HepG2 (cell line): ENCODE data around the gene FTL. TPM values are rescaled to one million over a fixed set of nuclear protein-coding genes. Genes with fewer than 3 reads are reported as not detected.
A peak's percentile ranks its signal among the peaks of the same experiment; 100 is the strongest.

ENCODE experiments used
- ETV5 ChIP-seq: IDR thresholded peaks from 2 replicates; pipeline ENCODE4 v1.6.1; 2018; ENCODE audit warnings: missing biosample characterization, missing genetic modification reagents, inconsistent platforms, borderline replicate concordance
- GABPB1 ChIP-seq: IDR thresholded peaks from 2 replicates; pipeline ENCODE4 v1.6.1; 2016; ENCODE audit warnings: mild to moderate bottlenecking, missing genetic modification reagents, moderate library complexity, missing compliant biosample characterization
- ISL2 ChIP-seq: sonication (generic); formaldehyde crosslinking; IDR thresholded peaks from 2 replicates; pipeline ENCODE4 v1.5.0; 2020; ENCODE audit warnings: missing genetic modification reagents
- KLF13 ChIP-seq: sonication (generic); formaldehyde crosslinking; IDR thresholded peaks from 2 replicates; pipeline ENCODE4 v1.4.0; 2020; ENCODE audit warnings: mild to moderate bottlenecking, missing genetic modification reagents
- MTA3 ChIP-seq: sonication (generic); formaldehyde crosslinking; IDR thresholded peaks from 2 replicates; pipeline ENCODE4 v1.4.0; 2020; ENCODE audit warnings: missing genetic modification reagents
- MYNN ChIP-seq: sonication (generic); formaldehyde crosslinking; IDR thresholded peaks from 2 replicates; pipeline ENCODE4 v1.4.0; 2020; ENCODE audit warnings: mild to moderate bottlenecking, low read depth, missing genetic modification reagents
- NR1H2 ChIP-seq: sonication (generic); formaldehyde crosslinking; IDR thresholded peaks from 2 replicates; pipeline ENCODE4 v1.8.1; 2022; ENCODE audit warnings: low read depth, missing genetic modification reagents, borderline replicate concordance
- PCBP1 ChIP-seq: fragments of 200-400 bp; formaldehyde crosslinking; IDR thresholded peaks from 2 replicates; pipeline ENCODE4 v1.6.1; 2017; ENCODE audit warnings: mild to moderate bottlenecking, low read depth, low read length, borderline replicate concordance
- PHF5A ChIP-seq: IDR thresholded peaks from one replicate; pipeline ENCODE4 v1.6.1; 2018; ENCODE audit warnings: low read depth, missing genetic modification reagents; ENCODE audit not compliant: unreplicated experiment
- RELA ChIP-seq: sonication (generic); formaldehyde crosslinking; IDR thresholded peaks from 2 replicates; pipeline ENCODE4 v1.4.0; 2020; ENCODE audit warnings: missing genetic modification reagents
- XRCC5 ChIP-seq: fragments of 200-400 bp; formaldehyde crosslinking; optimal IDR thresholded peaks from 2 replicates; pipeline ENCODE3; 2017; ENCODE audit warnings: mild to moderate bottlenecking, low read length
- ZNF263 ChIP-seq: sonication (generic); formaldehyde crosslinking; IDR thresholded peaks from 2 replicates; pipeline ENCODE4 v1.4.0; 2020; ENCODE audit warnings: missing genetic modification reagents
- ZNF737 ChIP-seq: sonication (generic); formaldehyde crosslinking; IDR thresholded peaks from 2 replicates; pipeline ENCODE4 v1.5.0; 2020; ENCODE audit warnings: missing genetic modification reagents, mild to moderate bottlenecking, borderline replicate concordance
- polyA plus RNA-seq, 8 experiments: library from polyadenylated mRNA; depleted of rRNA in 3 of 8; stranded (reverse) in 7 of 8; unstranded in 1 of 8; fragments of >200 nt; fragmentation: Illumina TruSeq in 4 of 8; extraction: Trizol in 4 of 8; gene quantifications; 2 replicates each; pipeline versions ENCODE4 v1.2.1 to v1.2.3, GENCODE V29; 2011 to 2016; ENCODE audit warnings: low read depth in 4 of 8, missing spikeins in 1 of 8, mixed read lengths in 1 of 8; ENCODE audit not compliant: insufficient read depth in 1 of 8
- total RNA-seq, 5 experiments: library from RNA; depleted of rRNA; stranded (reverse); fragments of >200 nt; fragmentation: Illumina TruSeq; extraction: Trizol; gene quantifications; 2 replicates each; pipeline ENCODE4 v1.2.3, GENCODE V29; 2016; ENCODE audit warnings: low read depth in 1 of 5
- TF ChIP-seq, protein P1 (sequence below): IDR thresholded peaks from 2 replicates; pipeline ENCODE4 v1.6.1; 2016; ENCODE audit warnings: control low read depth
- TF ChIP-seq, protein P2 (sequence below): sonication (generic); formaldehyde crosslinking; IDR thresholded peaks from 2 replicates; pipeline ENCODE4 v1.8.0; 2022; ENCODE audit warnings: mild to moderate bottlenecking, missing genetic modification reagents; ENCODE audit not compliant: insufficient replicate concordance
- TF ChIP-seq, protein P3 (sequence below): sonication (generic); formaldehyde crosslinking; IDR thresholded peaks from 2 replicates; pipeline ENCODE4 v1.5.0; 2020; ENCODE audit warnings: mild to moderate bottlenecking, missing genetic modification reagents, borderline replicate concordance
- TF ChIP-seq, protein P4 (sequence below): sonication (generic); formaldehyde crosslinking; IDR thresholded peaks from 2 replicates; pipeline ENCODE4 v1.4.0; 2020; ENCODE audit warnings: missing genetic modification reagents
- TF ChIP-seq, protein P5 (sequence below): sonication (generic); formaldehyde crosslinking; IDR thresholded peaks from 2 replicates; pipeline ENCODE4 v1.4.0; 2020; ENCODE audit warnings: missing genetic modification reagents
- TF ChIP-seq, protein P6 (sequence below): sonication (generic); formaldehyde crosslinking; IDR thresholded peaks from 2 replicates; pipeline ENCODE4 v1.5.0; 2020; ENCODE audit warnings: mild to moderate bottlenecking, missing genetic modification reagents, moderate library complexity

Gene FTL
- total and polyA plus RNA-seq, 2 of the 13 experiments (the other 11 are each of a cell fraction or from before 2014, with no cell fraction given): 2,721 to 8,800 TPM

DNA sequence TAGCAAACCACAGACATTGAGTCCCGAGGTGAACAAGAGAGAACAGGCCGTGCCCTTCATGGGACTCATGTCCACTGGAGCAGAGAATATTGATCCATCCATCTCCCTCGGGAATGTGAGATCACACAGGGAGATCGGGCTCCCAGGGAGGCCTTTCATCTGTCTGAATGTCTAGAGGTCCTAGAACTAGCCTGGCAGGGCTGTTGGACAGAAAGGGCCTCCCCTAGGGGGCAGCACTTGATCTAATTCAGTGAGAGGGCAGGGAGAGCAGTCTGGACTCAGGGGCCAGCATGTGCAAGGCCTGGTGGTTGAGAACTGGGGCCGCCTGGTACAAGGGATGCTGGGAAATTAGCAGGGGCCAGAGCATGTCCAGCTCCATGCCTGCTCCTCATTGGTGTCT, 32.9 kb downstream of the FTL start (continued):
- TF ChIP-seq ZNF737 (CRISPR knock-in tag) (no peak), MTA3 (CRISPR knock-in tag) (no peak), NR1H2 (no peak), GABPB1 (CRISPR knock-in tag) (no peak), XRCC5 (peak; percentile 59), PCBP1 (no peak), KLF13 (CRISPR knock-in tag) (no peak), MYNN (CRISPR knock-in tag) (no peak), ISL2 (CRISPR knock-in tag) (no peak), PHF5A (no peak), RELA (no peak), ETV5 (CRISPR knock-in tag) (no peak), ZNF263 (CRISPR knock-in tag) (no peak)
- TF ChIP-seq, protein P1, sequence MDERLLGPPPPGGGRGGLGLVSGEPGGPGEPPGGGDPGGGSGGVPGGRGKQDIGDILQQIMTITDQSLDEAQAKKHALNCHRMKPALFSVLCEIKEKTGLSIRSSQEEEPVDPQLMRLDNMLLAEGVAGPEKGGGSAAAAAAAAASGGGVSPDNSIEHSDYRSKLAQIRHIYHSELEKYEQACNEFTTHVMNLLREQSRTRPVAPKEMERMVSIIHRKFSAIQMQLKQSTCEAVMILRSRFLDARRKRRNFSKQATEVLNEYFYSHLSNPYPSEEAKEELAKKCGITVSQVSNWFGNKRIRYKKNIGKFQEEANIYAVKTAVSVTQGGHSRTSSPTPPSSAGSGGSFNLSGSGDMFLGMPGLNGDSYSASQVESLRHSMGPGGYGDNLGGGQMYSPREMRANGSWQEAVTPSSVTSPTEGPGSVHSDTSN: no peak
- TF ChIP-seq, protein P2, sequence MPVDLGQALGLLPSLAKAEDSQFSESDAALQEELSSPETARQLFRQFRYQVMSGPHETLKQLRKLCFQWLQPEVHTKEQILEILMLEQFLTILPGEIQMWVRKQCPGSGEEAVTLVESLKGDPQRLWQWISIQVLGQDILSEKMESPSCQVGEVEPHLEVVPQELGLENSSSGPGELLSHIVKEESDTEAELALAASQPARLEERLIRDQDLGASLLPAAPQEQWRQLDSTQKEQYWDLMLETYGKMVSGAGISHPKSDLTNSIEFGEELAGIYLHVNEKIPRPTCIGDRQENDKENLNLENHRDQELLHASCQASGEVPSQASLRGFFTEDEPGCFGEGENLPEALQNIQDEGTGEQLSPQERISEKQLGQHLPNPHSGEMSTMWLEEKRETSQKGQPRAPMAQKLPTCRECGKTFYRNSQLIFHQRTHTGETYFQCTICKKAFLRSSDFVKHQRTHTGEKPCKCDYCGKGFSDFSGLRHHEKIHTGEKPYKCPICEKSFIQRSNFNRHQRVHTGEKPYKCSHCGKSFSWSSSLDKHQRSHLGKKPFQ: no peak
- TF ChIP-seq, protein P3, sequence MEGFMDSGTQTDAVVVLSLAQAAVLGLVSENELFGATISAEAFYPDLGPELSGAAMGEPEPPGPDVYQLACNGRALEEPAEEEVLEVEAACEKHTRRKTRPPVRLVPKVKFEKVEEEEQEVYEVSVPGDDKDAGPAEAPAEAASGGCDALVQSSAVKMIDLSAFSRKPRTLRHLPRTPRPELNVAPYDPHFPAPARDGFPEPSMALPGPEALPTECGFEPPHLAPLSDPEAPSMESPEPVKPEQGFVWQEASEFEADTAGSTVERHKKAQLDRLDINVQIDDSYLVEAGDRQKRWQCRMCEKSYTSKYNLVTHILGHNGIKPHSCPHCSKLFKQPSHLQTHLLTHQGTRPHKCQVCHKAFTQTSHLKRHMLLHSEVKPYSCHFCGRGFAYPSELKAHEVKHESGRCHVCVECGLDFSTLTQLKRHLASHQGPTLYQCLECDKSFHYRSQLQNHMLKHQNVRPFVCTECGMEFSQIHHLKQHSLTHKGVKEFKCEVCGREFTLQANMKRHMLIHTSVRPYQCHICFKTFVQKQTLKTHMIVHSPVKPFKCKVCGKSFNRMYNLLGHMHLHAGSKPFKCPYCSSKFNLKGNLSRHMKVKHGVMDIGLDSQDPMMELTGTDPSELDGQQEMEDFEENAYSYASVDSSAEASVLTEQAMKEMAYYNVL: no peak
- TF ChIP-seq, protein P4, sequence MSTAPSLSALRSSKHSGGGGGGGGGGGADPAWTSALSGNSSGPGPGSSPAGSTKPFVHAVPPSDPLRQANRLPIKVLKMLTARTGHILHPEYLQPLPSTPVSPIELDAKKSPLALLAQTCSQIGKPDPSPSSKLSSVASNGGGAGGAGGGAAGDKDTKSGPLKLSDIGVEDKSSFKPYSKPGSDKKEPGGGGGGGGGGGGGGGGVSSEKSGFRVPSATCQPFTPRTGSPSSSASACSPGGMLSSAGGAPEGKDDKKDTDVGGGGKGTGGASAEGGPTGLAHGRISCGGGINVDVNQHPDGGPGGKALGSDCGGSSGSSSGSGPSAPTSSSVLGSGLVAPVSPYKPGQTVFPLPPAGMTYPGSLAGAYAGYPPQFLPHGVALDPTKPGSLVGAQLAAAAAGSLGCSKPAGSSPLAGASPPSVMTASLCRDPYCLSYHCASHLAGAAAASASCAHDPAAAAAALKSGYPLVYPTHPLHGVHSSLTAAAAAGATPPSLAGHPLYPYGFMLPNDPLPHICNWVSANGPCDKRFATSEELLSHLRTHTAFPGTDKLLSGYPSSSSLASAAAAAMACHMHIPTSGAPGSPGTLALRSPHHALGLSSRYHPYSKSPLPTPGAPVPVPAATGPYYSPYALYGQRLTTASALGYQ (CRISPR knock-in tag): no peak
- TF ChIP-seq, protein P5, sequence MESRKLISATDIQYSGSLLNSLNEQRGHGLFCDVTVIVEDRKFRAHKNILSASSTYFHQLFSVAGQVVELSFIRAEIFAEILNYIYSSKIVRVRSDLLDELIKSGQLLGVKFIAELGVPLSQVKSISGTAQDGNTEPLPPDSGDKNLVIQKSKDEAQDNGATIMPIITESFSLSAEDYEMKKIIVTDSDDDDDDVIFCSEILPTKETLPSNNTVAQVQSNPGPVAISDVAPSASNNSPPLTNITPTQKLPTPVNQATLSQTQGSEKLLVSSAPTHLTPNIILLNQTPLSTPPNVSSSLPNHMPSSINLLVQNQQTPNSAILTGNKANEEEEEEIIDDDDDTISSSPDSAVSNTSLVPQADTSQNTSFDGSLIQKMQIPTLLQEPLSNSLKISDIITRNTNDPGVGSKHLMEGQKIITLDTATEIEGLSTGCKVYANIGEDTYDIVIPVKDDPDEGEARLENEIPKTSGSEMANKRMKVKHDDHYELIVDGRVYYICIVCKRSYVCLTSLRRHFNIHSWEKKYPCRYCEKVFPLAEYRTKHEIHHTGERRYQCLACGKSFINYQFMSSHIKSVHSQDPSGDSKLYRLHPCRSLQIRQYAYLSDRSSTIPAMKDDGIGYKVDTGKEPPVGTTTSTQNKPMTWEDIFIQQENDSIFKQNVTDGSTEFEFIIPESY: peak; percentile 16; the same call in 1 of the 2 replicates
- TF ChIP-seq, protein P6, sequence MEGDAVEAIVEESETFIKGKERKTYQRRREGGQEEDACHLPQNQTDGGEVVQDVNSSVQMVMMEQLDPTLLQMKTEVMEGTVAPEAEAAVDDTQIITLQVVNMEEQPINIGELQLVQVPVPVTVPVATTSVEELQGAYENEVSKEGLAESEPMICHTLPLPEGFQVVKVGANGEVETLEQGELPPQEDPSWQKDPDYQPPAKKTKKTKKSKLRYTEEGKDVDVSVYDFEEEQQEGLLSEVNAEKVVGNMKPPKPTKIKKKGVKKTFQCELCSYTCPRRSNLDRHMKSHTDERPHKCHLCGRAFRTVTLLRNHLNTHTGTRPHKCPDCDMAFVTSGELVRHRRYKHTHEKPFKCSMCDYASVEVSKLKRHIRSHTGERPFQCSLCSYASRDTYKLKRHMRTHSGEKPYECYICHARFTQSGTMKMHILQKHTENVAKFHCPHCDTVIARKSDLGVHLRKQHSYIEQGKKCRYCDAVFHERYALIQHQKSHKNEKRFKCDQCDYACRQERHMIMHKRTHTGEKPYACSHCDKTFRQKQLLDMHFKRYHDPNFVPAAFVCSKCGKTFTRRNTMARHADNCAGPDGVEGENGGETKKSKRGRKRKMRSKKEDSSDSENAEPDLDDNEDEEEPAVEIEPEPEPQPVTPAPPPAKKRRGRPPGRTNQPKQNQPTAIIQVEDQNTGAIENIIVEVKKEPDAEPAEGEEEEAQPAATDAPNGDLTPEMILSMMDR (CRISPR knock-in tag): peak; percentile 78
